ENCODE measurements around the gene ANKRD11.

GRCh38 chr16:89268987-89269735 is 221.2 kb downstream of the ANKRD11 start:
- TF ChIP-seq ZNF274 (IDR thresholded peaks at IDR 0.05; ENCODE audit: low read depth, low read length) (no peak), SUZ12 (IDR thresholded peaks at IDR 0.05; ENCODE audit: extremely low read depth, insufficient read depth, insufficient read length) (no peak), YY1 (IDR thresholded peaks at IDR 0.05; ENCODE audit: insufficient read depth, insufficient read length) (no peak)
